Caco-2 (cell line): ENCODE results near the gene PPP1R3F. TPM values are rescaled to one million over a fixed set of nuclear protein-coding genes. Genes with fewer than 3 reads are reported as not detected.

ENCODE experiments used
- BruUV-seq: library from RNA; stranded (reverse); fragments of 400-500 nt; replicated peaks from 2 replicates; lab custom pipeline; 2021; lab: Mats Ljungman, UMichigan
- CTCF ChIA-PET: fragments of 300-600 bp; sonication (Branson Sonifier 250); formaldehyde crosslinking; loops from one replicate; lab custom pipeline; 2022; ENCODE audit warnings: antibody characterized with exemption; lab: Charles Lee
- POLR2A ChIA-PET: fragments of 300-600 bp; sonication (Branson Sonifier 250); formaldehyde crosslinking; loops from one replicate; lab custom pipeline; 2022; ENCODE audit warnings: antibody characterized with exemption; lab: Charles Lee
- DNase-seq, 2 experiments: peaks; one replicate each; pipeline versions ENCODE4 v3.0.0 to v3.0.0-alpha.2; 2020 to 2022
- H3K27me3 ChIP-seq: replicated peaks from 2 replicates; pipeline ENCODE4 v1.6.0; 2011; ENCODE audit warnings: low read length; ENCODE audit not compliant: control insufficient read depth, insufficient read depth
- H3K36me3 ChIP-seq: 2 replicates; pipeline ENCODE4 v1.5.1; 2011; ENCODE audit warnings: low read length; ENCODE audit not compliant: control insufficient read depth, insufficient read depth
- H3K4me1 ChIP-seq: fragments of 250-450 bp; sonication (Bioruptor Pico); 2 replicates; pipeline ENCODE4 v1.5.1; 2020; ENCODE audit warnings: mild to moderate bottlenecking
- H3K4me3 ChIP-seq: 2 replicates; pipeline ENCODE4 v1.5.1; 2011; ENCODE audit warnings: low read depth, mild to moderate bottlenecking, control low read depth, low read length
- H3K9me3 ChIP-seq: fragments of 250-450 bp; sonication (Bioruptor Pico); 2 replicates; pipeline ENCODE4 v1.5.1; 2020; ENCODE audit warnings: mild to moderate bottlenecking, moderate library complexity
- H3K27ac Mint-ChIP-seq: one replicate; pipeline ENCODE4 v1.8.0; 2022; ENCODE audit warnings: mixed read lengths; ENCODE audit not compliant: unreplicated experiment
- H3K27me3 Mint-ChIP-seq: one replicate; pipeline ENCODE4 v1.8.0; 2022; ENCODE audit warnings: mixed read lengths; ENCODE audit not compliant: insufficient read depth, unreplicated experiment
- H3K36me3 Mint-ChIP-seq: one replicate; pipeline ENCODE4 v1.8.0; 2022; ENCODE audit warnings: mild to moderate bottlenecking, mixed read lengths; ENCODE audit not compliant: insufficient read depth, unreplicated experiment
- H3K4me1 Mint-ChIP-seq: one replicate; pipeline ENCODE4 v1.8.0; 2022; ENCODE audit warnings: low read depth, mixed read lengths; ENCODE audit not compliant: unreplicated experiment
- H3K4me3 Mint-ChIP-seq: one replicate; pipeline ENCODE4 v1.8.0; 2022; ENCODE audit warnings: mild to moderate bottlenecking, moderate library complexity, mixed read lengths; ENCODE audit not compliant: unreplicated experiment
- H3K9me3 Mint-ChIP-seq: one replicate; pipeline ENCODE4 v1.8.0; 2022; ENCODE audit warnings: mixed read lengths; ENCODE audit not compliant: unreplicated experiment
- intact Hi-C: fragments of 100-400 bp; cut with micrococcal nuclease; formaldehyde crosslinking; loops from one replicate; pipeline ENCODE4 v1.10.0; 2022; ENCODE audit not compliant: unreplicated experiment
- total RNA-seq: library from RNA; stranded (reverse); gene quantifications from 2 replicates; pipeline ENCODE4 v1.2.3, GENCODE V29; 2022
- TF ChIP-seq, protein P1 (sequence below), 2 experiments: fragments of 200-600 bp in 1 of 2; IDR thresholded peaks; 1 replicate in 1 of 2; 2 replicates in 1 of 2; pipeline versions ENCODE4 v1.5.1 to v1.8.0; 2011 to 2022; ENCODE audit warnings: antibody characterized with exemption in 1 of 2, control low read depth in 1 of 2, inconsistent platforms in 1 of 2, low read depth in 1 of 2, low read length in 1 of 2, mild to moderate bottlenecking in 1 of 2, moderate library complexity in 1 of 2; ENCODE audit not compliant: insufficient read depth in 1 of 2, severe bottlenecking in 1 of 2, unreplicated experiment in 1 of 2

The PPP1R3F gene
- total RNA-seq, 1 experiment from 2014 or later = 3.9 TPM

DNA sequence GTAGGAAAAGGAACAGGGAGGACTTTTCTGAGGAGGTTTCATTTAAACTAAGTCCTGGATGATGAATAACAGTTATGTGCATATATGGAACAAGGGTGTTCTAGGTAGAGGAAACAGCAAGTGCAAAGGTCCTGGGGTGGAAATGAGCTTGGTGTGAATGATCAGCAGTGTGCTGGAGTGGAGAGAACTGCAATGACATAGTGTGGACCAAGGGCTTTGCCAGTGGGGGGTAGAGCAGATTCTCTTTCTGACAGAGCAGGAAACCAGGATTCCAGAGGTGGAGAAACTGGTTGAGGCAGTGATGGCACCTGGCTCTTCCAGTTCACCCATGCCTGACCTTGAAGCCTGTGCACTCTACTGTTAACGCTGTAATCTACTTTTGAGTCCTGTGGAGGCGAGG lies 1.7 kb downstream of the PPP1R3F start:
- CTCF ChIA-PET = no interaction called here
- Mint-ChIP-seq H3K4me1 (peaks cover 25% of the 10 kb centered on the region), H3K4me3 (peak overlapping the region; percentile 96), H3K27me3 (no peaks in the 10 kb centered on the region), H3K9me3 (no peaks in the 10 kb centered on the region), H3K36me3 (peaks cover 32% of the 10 kb centered on the region), H3K27ac (peak overlapping the region; percentile 59)
- intact Hi-C loops = no loop called here
- TF ChIP-seq, protein P1, sequence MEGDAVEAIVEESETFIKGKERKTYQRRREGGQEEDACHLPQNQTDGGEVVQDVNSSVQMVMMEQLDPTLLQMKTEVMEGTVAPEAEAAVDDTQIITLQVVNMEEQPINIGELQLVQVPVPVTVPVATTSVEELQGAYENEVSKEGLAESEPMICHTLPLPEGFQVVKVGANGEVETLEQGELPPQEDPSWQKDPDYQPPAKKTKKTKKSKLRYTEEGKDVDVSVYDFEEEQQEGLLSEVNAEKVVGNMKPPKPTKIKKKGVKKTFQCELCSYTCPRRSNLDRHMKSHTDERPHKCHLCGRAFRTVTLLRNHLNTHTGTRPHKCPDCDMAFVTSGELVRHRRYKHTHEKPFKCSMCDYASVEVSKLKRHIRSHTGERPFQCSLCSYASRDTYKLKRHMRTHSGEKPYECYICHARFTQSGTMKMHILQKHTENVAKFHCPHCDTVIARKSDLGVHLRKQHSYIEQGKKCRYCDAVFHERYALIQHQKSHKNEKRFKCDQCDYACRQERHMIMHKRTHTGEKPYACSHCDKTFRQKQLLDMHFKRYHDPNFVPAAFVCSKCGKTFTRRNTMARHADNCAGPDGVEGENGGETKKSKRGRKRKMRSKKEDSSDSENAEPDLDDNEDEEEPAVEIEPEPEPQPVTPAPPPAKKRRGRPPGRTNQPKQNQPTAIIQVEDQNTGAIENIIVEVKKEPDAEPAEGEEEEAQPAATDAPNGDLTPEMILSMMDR (IDR thresholded peaks at IDR 0.05; ENCODE audit: insufficient read depth in 1 of 2, low read depth in 1 of 2, low read length in 1 of 2, severe bottlenecking in 1 of 2, unreplicated experiment in 1 of 2) = no peak
- POLR2A ChIA-PET = no interaction called here
- Histone ChIP-seq H3K4me1 (peaks cover 12% of the 10 kb centered on the region; the same call in 1 of the 2 replicates), H3K27me3 (no peaks in the 10 kb centered on the region), H3K4me3 (no peak overlapping the region; the same call in 1 of the 2 replicates), H3K9me3 (no peaks in the 10 kb centered on the region), H3K36me3 (no peaks in the 10 kb centered on the region)
- BruUV-seq = TSS peak; percentile 56
- DNase-seq = peak in 1 of 2 experiments; percentile 14

DNA sequence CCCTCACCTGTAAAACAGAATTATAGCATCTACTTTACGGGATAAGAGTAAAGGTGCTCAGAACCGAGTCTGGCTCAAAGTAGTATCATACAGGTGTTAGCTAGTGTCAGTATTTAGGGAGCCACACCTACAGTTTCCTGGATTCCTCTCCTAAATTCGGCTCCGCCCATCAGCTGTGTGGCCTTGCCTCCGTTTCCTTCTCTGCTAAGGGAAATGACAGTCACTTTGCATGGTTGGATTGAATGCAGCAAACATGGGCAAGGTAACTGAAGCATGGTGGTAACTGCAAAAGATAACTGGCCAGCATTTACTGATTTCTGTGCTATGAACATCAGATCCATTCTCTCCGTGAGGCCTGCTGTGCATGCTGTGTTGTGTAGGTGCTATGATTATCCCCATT lies 2.8 kb downstream of the PPP1R3F start:
- no peaks in the 10 kb centered on the region for H3K9me3 Mint-ChIP-seq
- intact Hi-C loops = no loop called here
- Histone ChIP-seq H3K4me1 (peaks cover 12% of the 10 kb centered on the region; the same call in 1 of the 2 replicates), H3K9me3 (no peaks in the 10 kb centered on the region), H3K27me3 (no peaks in the 10 kb centered on the region), H3K36me3 (no peaks in the 10 kb centered on the region), H3K4me3 (no peak overlapping the region)
- no peak overlapping the region for H3K4me3 Mint-ChIP-seq
- ChIA-PET POLR2A (no interaction called here), CTCF (no interaction called here)
- H3K36me3 Mint-ChIP-seq = peaks cover 31% of the 10 kb centered on the region
- no peaks in the 10 kb centered on the region for H3K27me3 Mint-ChIP-seq
- no peak overlapping the region for H3K27ac Mint-ChIP-seq
- no TSS peak for BruUV-seq
- no peak for DNase-seq
- peaks cover 19% of the 10 kb centered on the region for H3K4me1 Mint-ChIP-seq
- TF ChIP-seq, protein P1 (IDR thresholded peaks at IDR 0.05; ENCODE audit: insufficient read depth in 1 of 2, low read depth in 1 of 2, low read length in 1 of 2, severe bottlenecking in 1 of 2, unreplicated experiment in 1 of 2) = no peak

DNA sequence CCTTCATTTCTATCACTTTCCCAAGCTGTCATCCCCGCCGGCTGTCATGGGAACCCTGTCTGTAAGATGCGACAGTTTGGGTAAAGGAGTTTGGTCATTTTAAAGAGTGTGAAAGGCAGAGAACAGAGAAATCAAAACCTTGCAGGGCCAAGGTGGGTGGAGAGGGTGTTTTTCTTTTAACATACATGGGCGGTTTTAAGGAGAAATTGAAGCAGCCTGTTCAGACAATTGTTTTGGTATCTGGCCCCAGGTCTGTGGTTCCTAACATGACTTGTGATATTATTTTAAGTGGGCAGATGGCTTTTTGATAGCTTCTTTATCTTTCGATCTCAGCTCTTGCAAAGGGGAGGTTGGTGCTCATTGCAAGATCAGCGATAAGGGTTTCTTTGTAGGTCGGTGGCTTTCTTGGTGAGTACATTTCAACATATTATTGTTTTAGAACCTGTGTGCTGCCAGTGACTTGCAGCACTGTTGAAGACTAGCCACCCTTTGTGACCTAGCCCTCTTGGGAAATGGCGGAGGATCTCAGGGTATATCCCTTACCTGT lies 3.7 kb downstream of the PPP1R3F start:
- ChIA-PET POLR2A (no interaction called here), CTCF (no interaction called here)
- Mint-ChIP-seq H3K4me3 (no peak overlapping the region), H3K9me3 (no peaks in the 10 kb centered on the region), H3K27ac (no peak overlapping the region), H3K36me3 (peaks cover 22% of the 10 kb centered on the region), H3K27me3 (no peaks in the 10 kb centered on the region), H3K4me1 (peaks cover 11% of the 10 kb centered on the region)
- BruUV-seq = no TSS peak
- Histone ChIP-seq H3K27me3 (no peaks in the 10 kb centered on the region), H3K9me3 (no peaks in the 10 kb centered on the region), H3K4me3 (no peak overlapping the region), H3K4me1 (peaks cover 9% of the 10 kb centered on the region; the same call in 1 of the 2 replicates), H3K36me3 (no peaks in the 10 kb centered on the region)
- intact Hi-C loops = no loop called here
- TF ChIP-seq, protein P1 (IDR thresholded peaks at IDR 0.05; ENCODE audit: insufficient read depth in 1 of 2, low read depth in 1 of 2, low read length in 1 of 2, severe bottlenecking in 1 of 2, unreplicated experiment in 1 of 2) = no peak
- no peak for DNase-seq
